K562 (cell line): ENCODE measurements around the gene ARHGEF26. TPM values are rescaled to one million over a fixed set of nuclear protein-coding genes. Genes with fewer than 3 reads are reported as not detected.

ENCODE experiments used
- ATAC-seq: fragments of 200-7000 bp; cut with Tn5 transposase; 3 replicates; pipeline ENCODE4 v1.9.1; 2020; ENCODE audit warnings: moderate library complexity
- BruUV-seq: library from RNA; stranded (reverse); fragments of 400-500 nt; replicated peaks from 2 replicates; lab custom pipeline; 2021; lab: Mats Ljungman, UMichigan
- CTCF ChIA-PET: fragments of 300-600 bp; formaldehyde crosslinking; extraction: SDS; loops from one replicate; lab custom pipeline; 2021; ENCODE audit warnings: low intra/inter-chr PET ratio; lab: Yijun Ruan, JAX
- POLR2A ChIA-PET: fragments of 300-600, 350-650 bp; sonication (Branson Sonifier 250); formaldehyde crosslinking; extraction: SDS; loops from one replicate; lab custom pipeline; 2021; ENCODE audit warnings: antibody characterized with exemption, inconsistent platforms; lab: Yijun Ruan, JAX
- DNase-seq, 4 experiments: peaks; one replicate each; pipeline versions ENCODE4 v3.0.0 to v3.0.0-alpha.2; 2011 to 2018; ENCODE audit warnings: low spot score in 3 of 4, mixed read lengths in 3 of 4; ENCODE audit errors: extremely low read depth in 1 of 4
- FAIRE-seq: peaks from 2 replicates; lab custom pipeline; 2011; peaks lifted over from hg19 to GRCh38; lab: Jason Lieb, UNC
- H2AFZ ChIP-seq: 2 replicates; pipeline ENCODE4 v1.6.0; 2011; ENCODE audit warnings: low read depth, low read length, control low read depth, inconsistent platforms
- H3K27ac ChIP-seq: fragments of 200-600 bp; 3 replicates; pipeline ENCODE4 v1.8.0; 2011; ENCODE audit warnings: low read depth, mild to moderate bottlenecking, control low read depth, inconsistent platforms, low read length, moderate library complexity, mixed read lengths; ENCODE audit errors: extremely low read depth
- H3K27me3 ChIP-seq, 2 experiments: fragments of 300-600 bp in 1 of 2; 2 replicates in 1 of 2; 3 replicates in 1 of 2; pipeline versions ENCODE4 v1.6.0 to v1.8.0; 2011; ENCODE audit warnings: inconsistent platforms in 2 of 2, low read length in 2 of 2, mild to moderate bottlenecking in 1 of 2, mixed read lengths in 1 of 2, moderate library complexity in 1 of 2; ENCODE audit not compliant: control insufficient read depth in 2 of 2, insufficient read depth in 2 of 2
- H3K36me3 ChIP-seq: fragments of 300-600 bp; 3 replicates; pipeline ENCODE4 v1.8.0; 2011; ENCODE audit warnings: mild to moderate bottlenecking, low read length, inconsistent platforms; ENCODE audit not compliant: control insufficient read depth, insufficient read depth
- H3K4me1 ChIP-seq, 2 experiments: fragments of 200-600 bp in 1 of 2; replicated peaks in 1 of 2; 2 replicates in 1 of 2; 3 replicates in 1 of 2; pipeline versions ENCODE4 v1.5.1 to v1.8.0; 2011; ENCODE audit warnings: inconsistent platforms in 2 of 2, low read length in 2 of 2, mild to moderate bottlenecking in 1 of 2, mixed read lengths in 1 of 2, moderate library complexity in 1 of 2; ENCODE audit not compliant: control insufficient read depth in 2 of 2, insufficient read depth in 2 of 2
- H3K4me2 ChIP-seq: 2 replicates; pipeline ENCODE4 v1.6.1; 2011; ENCODE audit warnings: low read length, control low read depth, inconsistent platforms, mixed read lengths; ENCODE audit not compliant: insufficient read depth
- H3K4me3 ChIP-seq: fragments of 200-600 bp; sonication (generic), shearing (Covaris generic); 2 replicates; pipeline ENCODE4 v1.5.1; 2016; ENCODE audit warnings: control low read depth, inconsistent platforms
- H3K79me2 ChIP-seq: fragments of 200-600 bp; 3 replicates; pipeline ENCODE4 v1.8.0; 2011; ENCODE audit warnings: low read length, inconsistent platforms; ENCODE audit not compliant: control insufficient read depth, insufficient read depth
- H3K9ac ChIP-seq, 2 experiments: 2 replicates each; pipeline versions ENCODE4 v1.6.0 to v1.6.1; 2011; ENCODE audit warnings: low read depth in 2 of 2, low read length in 2 of 2, control low read depth in 1 of 2, inconsistent platforms in 1 of 2, mild to moderate bottlenecking in 1 of 2, mixed read lengths in 1 of 2; ENCODE audit not compliant: insufficient read depth in 1 of 2
- H3K9me1 ChIP-seq: one replicate; pipeline ENCODE4 v1.6.0; 2011; ENCODE audit warnings: inconsistent platforms, mild to moderate bottlenecking, low read length, moderate library complexity; ENCODE audit not compliant: control insufficient read depth, insufficient read depth
- H3K9me3 ChIP-seq: replicated peaks from 2 replicates; pipeline ENCODE4 v1.5.1; 2011; ENCODE audit warnings: low read depth, low read length, inconsistent platforms; ENCODE audit not compliant: control insufficient read depth, insufficient read depth
- H4K20me1 ChIP-seq: replicated peaks from 2 replicates; pipeline ENCODE4 v1.6.1; 2011; ENCODE audit warnings: low read length, inconsistent platforms, mixed read lengths; ENCODE audit not compliant: control insufficient read depth, insufficient read depth
- BCOR ChIP-seq: fragments of 450-650 bp; IDR thresholded peaks from 2 replicates; pipeline ENCODE4 v1.6.1; 2016
- TEAD4 ChIP-seq, 2 experiments: sonication (generic) in 1 of 2; formaldehyde crosslinking in 1 of 2; IDR thresholded peaks; 2 replicates each; pipeline versions ENCODE4 v1.6.1 to v1.8.0; 2012 to 2022; ENCODE audit warnings: borderline replicate concordance in 1 of 2, inconsistent platforms in 1 of 2, low read length in 1 of 2, mild to moderate bottlenecking in 1 of 2, missing genetic modification reagents in 1 of 2
- TRIM24 ChIP-seq, 2 experiments: fragments of 450-650 bp; IDR thresholded peaks; 2 replicates each; pipeline ENCODE4 v1.6.1; 2016
- XRCC4 ChIP-seq: IDR thresholded peaks from one replicate; pipeline ENCODE4 v1.6.1; 2011; ENCODE audit not compliant: insufficient read depth, insufficient read length; ENCODE audit errors: extremely low read depth
- ZNF589 ChIP-seq: fragments of 200-800 bp; sonication (Bioruptor generic); IDR thresholded peaks from 2 replicates; pipeline ENCODE4 v1.6.1; 2016; ENCODE audit warnings: low read depth, missing genetic modification characterization, missing compliant biosample characterization
- ZNF830 ChIP-seq: fragments of 250-450 bp; sonication (Bioruptor Pico); IDR thresholded peaks from 2 replicates; pipeline ENCODE4 v1.5.0; 2021; ENCODE audit warnings: mild to moderate bottlenecking
- WGBS: fragments of 100-300 bp; shearing (Covaris generic); methylation state at CpG from one replicate; pipeline ENCODE4 v1.1.6; 2016; ENCODE audit warnings: low coverage, mixed read lengths; ENCODE audit not compliant: insufficient coverage; ENCODE audit errors: missing lambda C conversion rate; 5-methylcytosine and 5-hydroxymethylcytosine counted together
- in situ Hi-C: fragments of 300-500 bp; cut with MboI; formaldehyde crosslinking; loops from 4 replicates; pipeline ENCODE4 v1.15.0; 2018; ENCODE audit warnings: inconsistent platforms, mixed read lengths
- intact Hi-C: fragments of 100-400 bp; cut with micrococcal nuclease; formaldehyde crosslinking; loops from 2 replicates; pipeline ENCODE4 v1.14.2; 2022
- polyA plus RNA-seq, 8 experiments: library from polyadenylated mRNA; depleted of rRNA in 4 of 8; stranded (reverse) in 5 of 8; unstranded in 3 of 8; fragments of >200 nt; fragmentation: Nextera tagmentation in 2 of 8; fragmentation: Illumina TruSeq in 1 of 8; extraction: Ambion mirVana in 2 of 8; extraction: Trizol in 1 of 8; gene quantifications; 2 replicates each; pipeline versions ENCODE4 v1.2.1 to v1.2.3, GENCODE V29; 2011 to 2014; ENCODE audit warnings: inconsistent platforms in 1 of 8, missing spikeins in 1 of 8
- total RNA-seq, 7 experiments: library from RNA; depleted of rRNA in 6 of 7; stranded (reverse); fragments of >200 nt in 6 of 7; fragmentation: Illumina TruSeq in 2 of 7; extraction: Trizol in 2 of 7; gene quantifications; 2 replicates each; pipeline versions ENCODE4 v1.2.1 to v1.2.3, GENCODE V29; 2011 to 2021; ENCODE audit warnings: low replicate concordance in 1 of 7
- TF ChIP-seq, protein P1 (sequence below): fragments of 250-450 bp; sonication (Bioruptor Pico); IDR thresholded peaks from 2 replicates; pipeline ENCODE4 v1.8.0; 2022; ENCODE audit warnings: moderate library complexity, mild to moderate bottlenecking, inconsistent platforms
- TF ChIP-seq, protein P2 (sequence below): fragments of 450-650 bp; conservative IDR thresholded peaks from 2 replicates; pipeline ENCODE4 v1.6.1; 2016; ENCODE audit warnings: missing genetic modification characterization, low read depth, mild to moderate bottlenecking, missing compliant biosample characterization, moderate library complexity

The ARHGEF26 gene
- total and polyA plus RNA-seq, 9 of the 15 experiments (the other 6 are each of a cell fraction or from before 2014, with no cell fraction given) = 0.01 to 0.11 (median 0.04) TPM; not detected in 2

DNA sequence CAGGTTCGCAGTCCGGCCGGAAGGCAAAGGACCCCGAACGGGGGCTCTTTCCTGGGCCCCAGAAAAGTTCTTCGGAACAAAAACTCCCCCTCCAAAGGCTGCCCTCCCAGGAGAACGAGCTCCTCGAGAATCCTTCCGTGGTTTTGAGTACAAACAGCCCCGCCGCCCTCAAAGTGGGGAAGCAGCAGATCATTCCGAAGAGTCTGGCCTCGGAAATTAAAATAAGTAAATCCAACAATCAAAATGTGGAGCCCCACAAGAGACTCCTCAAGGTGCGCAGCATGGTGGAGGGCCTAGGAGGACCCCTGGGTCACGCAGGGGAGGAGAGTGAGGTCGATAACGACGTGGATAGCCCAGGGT lies 1.3 kb downstream of the ARHGEF26 start (continued):
- TF ChIP-seq TEAD4 (IDR thresholded peaks at IDR 0.05; ENCODE audit: low read length) (no peak), TEAD4 (CRISPR knock-in tag; IDR thresholded peaks at IDR 0.05; ENCODE audit: borderline replicate concordance) (no peak), XRCC4 (no peak)

DNA sequence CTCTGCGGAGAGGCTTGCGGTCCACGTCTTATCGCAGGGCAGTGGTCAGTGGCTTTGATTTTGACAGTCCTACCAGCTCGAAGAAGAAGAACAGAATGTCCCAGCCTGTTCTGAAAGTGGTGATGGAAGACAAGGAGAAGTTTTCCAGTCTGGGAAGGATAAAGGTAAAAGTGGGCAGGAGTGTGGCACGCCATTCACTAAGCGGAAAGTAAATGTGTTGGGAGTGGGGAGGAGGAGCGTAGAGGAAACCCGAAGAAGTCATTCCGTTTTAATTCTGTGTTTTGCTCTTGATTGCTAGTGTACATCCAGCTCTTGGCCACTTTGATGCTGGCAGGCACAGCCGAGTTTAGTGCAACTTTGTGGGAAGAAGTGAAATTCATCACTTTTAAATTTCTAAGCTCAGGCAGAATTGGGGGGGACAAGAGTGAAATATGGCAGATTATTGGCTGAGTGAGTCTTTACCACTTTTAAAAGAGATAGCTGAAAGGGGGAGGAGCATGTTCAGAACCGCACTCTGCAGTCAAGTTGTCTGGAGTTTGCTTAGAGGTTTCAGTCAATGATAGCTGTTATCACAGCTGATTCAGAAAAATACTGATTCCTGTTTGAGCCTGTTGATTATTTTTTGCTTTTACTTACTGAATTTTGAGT lies 1.8 kb downstream of the ARHGEF26 start:
- no TSS peak for BruUV-seq
- no peak overlapping the region for H3K27ac ChIP-seq
- 21% methylated on average over 12 of the region's 12 CpGs for WGBS
- H2AFZ ChIP-seq = no peak overlapping the region
- in situ Hi-C loops = no loop called here
- FAIRE-seq (no peak), DNase-seq (no peak), ATAC-seq (no peak)
- no peaks in the 10 kb centered on the region for H3K79me2 ChIP-seq
- H3K36me3 ChIP-seq = no peaks in the 10 kb centered on the region
- no peaks in the 10 kb centered on the region for H4K20me1 ChIP-seq
- peaks cover 5 to 16% of the 10 kb centered on the region in 2 experiments; a peak in 3 of 5 replicates for H3K4me1 ChIP-seq
- POLR2A ChIA-PET = no interaction called here
- H3K27me3 ChIP-seq = peaks cover 4 to 22% of the 10 kb centered on the region in 2 experiments; a peak in 3 of 5 replicates
- no peak overlapping the region for H3K4me2 ChIP-seq
- H3K9me1 ChIP-seq = no peaks in the 10 kb centered on the region
- CTCF ChIA-PET = no interaction called here
- H3K9me3 ChIP-seq = no peaks in the 10 kb centered on the region
- intact Hi-C loops = loop anchor here (5.0 kb wide), 1 partner anchor 1054 kb away; no protein-coding TSS in a partner anchor
- no peak overlapping the region for H3K4me3 ChIP-seq
- TF ChIP-seq, protein P1, sequence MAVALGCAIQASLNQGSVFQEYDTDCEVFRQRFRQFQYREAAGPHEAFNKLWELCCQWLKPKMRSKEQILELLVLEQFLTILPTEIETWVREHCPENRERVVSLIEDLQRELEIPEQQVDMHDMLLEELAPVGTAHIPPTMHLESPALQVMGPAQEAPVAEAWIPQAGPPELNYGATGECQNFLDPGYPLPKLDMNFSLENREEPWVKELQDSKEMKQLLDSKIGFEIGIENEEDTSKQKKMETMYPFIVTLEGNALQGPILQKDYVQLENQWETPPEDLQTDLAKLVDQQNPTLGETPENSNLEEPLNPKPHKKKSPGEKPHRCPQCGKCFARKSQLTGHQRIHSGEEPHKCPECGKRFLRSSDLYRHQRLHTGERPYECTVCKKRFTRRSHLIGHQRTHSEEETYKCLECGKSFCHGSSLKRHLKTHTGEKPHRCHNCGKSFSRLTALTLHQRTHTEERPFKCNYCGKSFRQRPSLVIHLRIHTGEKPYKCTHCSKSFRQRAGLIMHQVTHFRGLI (CRISPR knock-in tag) = no peak
- TF ChIP-seq BCOR = no peak
- TF ChIP-seq TRIM24 (IDR thresholded peaks at IDR 0.05) = no peak
- TF ChIP-seq ZNF830 (CRISPR knock-in tag) = no peak
- TF ChIP-seq, protein P2, sequence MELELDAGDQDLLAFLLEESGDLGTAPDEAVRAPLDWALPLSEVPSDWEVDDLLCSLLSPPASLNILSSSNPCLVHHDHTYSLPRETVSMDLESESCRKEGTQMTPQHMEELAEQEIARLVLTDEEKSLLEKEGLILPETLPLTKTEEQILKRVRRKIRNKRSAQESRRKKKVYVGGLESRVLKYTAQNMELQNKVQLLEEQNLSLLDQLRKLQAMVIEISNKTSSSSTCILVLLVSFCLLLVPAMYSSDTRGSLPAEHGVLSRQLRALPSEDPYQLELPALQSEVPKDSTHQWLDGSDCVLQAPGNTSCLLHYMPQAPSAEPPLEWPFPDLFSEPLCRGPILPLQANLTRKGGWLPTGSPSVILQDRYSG = no peak
- TF ChIP-seq ZNF589 (CRISPR knock-in tag) = no peak
- H3K9ac ChIP-seq = no peak overlapping the region
